ENCODE data around the gene MRPL22. TPM values are rescaled to one million over a fixed set of nuclear protein-coding genes. Genes with fewer than 3 reads are reported as not detected.
A peak's percentile ranks its signal among the peaks of the same experiment; 100 is the strongest.

The MRPL22 gene
- polyA plus RNA-seq (2012; ENCODE audit: insufficient read length, low read depth) = 64.7 TPM

- TF ChIP-seq TAF1 (IDR thresholded peaks at IDR 0.05; ENCODE audit: borderline replicate concordance, insufficient read depth, low read length) (peak; percentile 92), SIN3A (IDR thresholded peaks at IDR 0.05; ENCODE audit: borderline replicate concordance, insufficient read depth, low read length) (no peak), FOXP2 (optimal IDR thresholded peaks at IDR 0.05; ENCODE audit: borderline replicate concordance, extremely low read depth, extremely low read length, insufficient read depth) (no peak), POLR2AphosphoS5 (IDR thresholded peaks at IDR 0.05; ENCODE audit: low read depth, low read length) (peak; percentile 98)
- TF ChIP-seq, protein P1, sequence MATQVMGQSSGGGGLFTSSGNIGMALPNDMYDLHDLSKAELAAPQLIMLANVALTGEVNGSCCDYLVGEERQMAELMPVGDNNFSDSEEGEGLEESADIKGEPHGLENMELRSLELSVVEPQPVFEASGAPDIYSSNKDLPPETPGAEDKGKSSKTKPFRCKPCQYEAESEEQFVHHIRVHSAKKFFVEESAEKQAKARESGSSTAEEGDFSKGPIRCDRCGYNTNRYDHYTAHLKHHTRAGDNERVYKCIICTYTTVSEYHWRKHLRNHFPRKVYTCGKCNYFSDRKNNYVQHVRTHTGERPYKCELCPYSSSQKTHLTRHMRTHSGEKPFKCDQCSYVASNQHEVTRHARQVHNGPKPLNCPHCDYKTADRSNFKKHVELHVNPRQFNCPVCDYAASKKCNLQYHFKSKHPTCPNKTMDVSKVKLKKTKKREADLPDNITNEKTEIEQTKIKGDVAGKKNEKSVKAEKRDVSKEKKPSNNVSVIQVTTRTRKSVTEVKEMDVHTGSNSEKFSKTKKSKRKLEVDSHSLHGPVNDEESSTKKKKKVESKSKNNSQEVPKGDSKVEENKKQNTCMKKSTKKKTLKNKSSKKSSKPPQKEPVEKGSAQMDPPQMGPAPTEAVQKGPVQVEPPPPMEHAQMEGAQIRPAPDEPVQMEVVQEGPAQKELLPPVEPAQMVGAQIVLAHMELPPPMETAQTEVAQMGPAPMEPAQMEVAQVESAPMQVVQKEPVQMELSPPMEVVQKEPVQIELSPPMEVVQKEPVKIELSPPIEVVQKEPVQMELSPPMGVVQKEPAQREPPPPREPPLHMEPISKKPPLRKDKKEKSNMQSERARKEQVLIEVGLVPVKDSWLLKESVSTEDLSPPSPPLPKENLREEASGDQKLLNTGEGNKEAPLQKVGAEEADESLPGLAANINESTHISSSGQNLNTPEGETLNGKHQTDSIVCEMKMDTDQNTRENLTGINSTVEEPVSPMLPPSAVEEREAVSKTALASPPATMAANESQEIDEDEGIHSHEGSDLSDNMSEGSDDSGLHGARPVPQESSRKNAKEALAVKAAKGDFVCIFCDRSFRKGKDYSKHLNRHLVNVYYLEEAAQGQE (IDR thresholded peaks at IDR 0.05; ENCODE audit: insufficient read depth in 1 of 2, low read depth in 2 of 2, low read length in 2 of 2) = peak in 1 of 2 experiments; percentile 16; a peak in 1 of 4 replicates
Observed at GRCh38 chr5:154940772-154941620, at the start of gene MRPL22. Gene MRPL22 (plus strand): TSS chr5:154941073. CDS start chr5:154941111, 38 bp downstream.

- TF ChIP-seq TAF1 (IDR thresholded peaks at IDR 0.05; ENCODE audit: borderline replicate concordance, insufficient read depth, low read length) = no peak
- TF ChIP-seq FOXP2 (optimal IDR thresholded peaks at IDR 0.05; ENCODE audit: borderline replicate concordance, extremely low read depth, extremely low read length, insufficient read depth) = no peak
- TF ChIP-seq SIN3A (IDR thresholded peaks at IDR 0.05; ENCODE audit: borderline replicate concordance, insufficient read depth, low read length) = no peak
- no peak for TF ChIP-seq POLR2AphosphoS5 (IDR thresholded peaks at IDR 0.05; ENCODE audit: low read depth, low read length)
- TF ChIP-seq, protein P1 (IDR thresholded peaks at IDR 0.05; ENCODE audit: insufficient read depth in 1 of 2, low read depth in 2 of 2, low read length in 2 of 2) = no peak
Observed at GRCh38 chr5:154892369-154892771, 48.5 kb upstream of the MRPL22 start.

DNA sequence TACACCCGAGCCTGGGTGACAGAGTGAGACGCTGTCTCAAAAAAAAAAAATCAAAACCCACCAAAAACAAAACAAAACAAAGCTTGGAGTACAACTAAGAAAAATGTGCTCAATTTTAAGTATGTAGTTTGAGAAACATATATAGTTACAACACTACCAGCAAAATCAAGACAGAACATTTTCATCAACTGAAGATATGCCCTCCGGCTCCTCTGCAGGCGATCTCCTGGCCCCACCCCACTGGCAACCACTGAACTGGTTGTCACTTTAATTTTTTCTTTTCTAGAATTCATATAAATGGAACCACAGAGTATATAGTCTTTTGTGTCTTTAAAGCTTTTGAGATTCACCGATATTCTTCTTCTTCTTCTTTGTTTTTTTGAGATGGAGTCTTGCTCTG is 47.5 kb upstream of the MRPL22 start:
- TF ChIP-seq POLR2AphosphoS5 (IDR thresholded peaks at IDR 0.05; ENCODE audit: low read depth, low read length) (no peak), SIN3A (IDR thresholded peaks at IDR 0.05; ENCODE audit: borderline replicate concordance, insufficient read depth, low read length) (no peak), FOXP2 (optimal IDR thresholded peaks at IDR 0.05; ENCODE audit: borderline replicate concordance, extremely low read depth, extremely low read length, insufficient read depth) (no peak)
- TF ChIP-seq, protein P1 (IDR thresholded peaks at IDR 0.05; ENCODE audit: insufficient read depth in 1 of 2, low read depth in 2 of 2, low read length in 2 of 2) = no peak

- no peak for TF ChIP-seq TAF1 (IDR thresholded peaks at IDR 0.05; ENCODE audit: borderline replicate concordance, insufficient read depth, low read length)
Observed at GRCh38 chr5:154895606-154896561, 45.0 kb upstream of the MRPL22 start.

- TF ChIP-seq FOXP2 (optimal IDR thresholded peaks at IDR 0.05; ENCODE audit: borderline replicate concordance, extremely low read depth, extremely low read length, insufficient read depth) = no peak
Observed at GRCh38 chr5:154896562-154897165, 44.2 kb upstream of the MRPL22 start.

Measured in PFSK-1 (cell line).